Measurements from ENCODE around the gene NAA15.

GRCh38 chr4:139278912-139279759, 22.2 kb upstream of the NAA15 start:
- TF ChIP-seq GATA2 (IDR thresholded peaks at IDR 0.05; ENCODE audit: low read depth, low read length) (no peak), GATA3 (IDR thresholded peaks at IDR 0.05; ENCODE audit: low read depth, low read length) (no peak)

Data from SH-SY5Y (cell line).